SK-N-SH (cell line): ENCODE measurements around the gene PIGN.

ENCODE experiments used
- EP300 ChIP-seq, 2 experiments: IDR thresholded peaks; 2 replicates each; pipeline versions ENCODE4 v1.4.0 to v1.6.1; 2012; ENCODE audit warnings: borderline replicate concordance in 1 of 2, low read depth in 1 of 2, low read length in 1 of 2
- FOXJ3 ChIP-seq: sonication (generic); formaldehyde crosslinking; IDR thresholded peaks from 2 replicates; pipeline ENCODE4 v1.5.1; 2020; ENCODE audit warnings: mild to moderate bottlenecking, missing genetic modification reagents
- GABPA ChIP-seq: IDR thresholded peaks from 2 replicates; pipeline ENCODE4 v1.4.0; 2012; ENCODE audit warnings: low read depth, mild to moderate bottlenecking
- MXI1 ChIP-seq: IDR thresholded peaks from 2 replicates; pipeline ENCODE4 v1.6.1; 2012; ENCODE audit warnings: mild to moderate bottlenecking, low read depth, low read length, improper control_type of control experiment
- RAD21 ChIP-seq: IDR thresholded peaks from 2 replicates; pipeline ENCODE4 v1.6.1; 2012; ENCODE audit warnings: mild to moderate bottlenecking, low read length
- TCF12 ChIP-seq: IDR thresholded peaks from 2 replicates; pipeline ENCODE4 v1.4.0; 2012
- YY1 ChIP-seq: IDR thresholded peaks from 2 replicates; pipeline ENCODE4 v1.4.0; 2012; ENCODE audit warnings: low read depth, mild to moderate bottlenecking
- TF ChIP-seq, protein P1 (sequence below): fragments of 200-600 bp; sonication (generic); IDR thresholded peaks from 2 replicates; pipeline ENCODE4 v1.6.1; 2017; ENCODE audit warnings: antibody characterized with exemption, mild to moderate bottlenecking, moderate library complexity
- TF ChIP-seq, protein P2 (sequence below): IDR thresholded peaks from 2 replicates; pipeline ENCODE4 v1.6.1; 2012; ENCODE audit warnings: mild to moderate bottlenecking, low read depth, low read length, moderate library complexity
- TF ChIP-seq, protein P3 (sequence below): IDR thresholded peaks from 2 replicates; pipeline ENCODE4 v1.4.0; 2012; ENCODE audit warnings: low read depth, borderline replicate concordance

DNA sequence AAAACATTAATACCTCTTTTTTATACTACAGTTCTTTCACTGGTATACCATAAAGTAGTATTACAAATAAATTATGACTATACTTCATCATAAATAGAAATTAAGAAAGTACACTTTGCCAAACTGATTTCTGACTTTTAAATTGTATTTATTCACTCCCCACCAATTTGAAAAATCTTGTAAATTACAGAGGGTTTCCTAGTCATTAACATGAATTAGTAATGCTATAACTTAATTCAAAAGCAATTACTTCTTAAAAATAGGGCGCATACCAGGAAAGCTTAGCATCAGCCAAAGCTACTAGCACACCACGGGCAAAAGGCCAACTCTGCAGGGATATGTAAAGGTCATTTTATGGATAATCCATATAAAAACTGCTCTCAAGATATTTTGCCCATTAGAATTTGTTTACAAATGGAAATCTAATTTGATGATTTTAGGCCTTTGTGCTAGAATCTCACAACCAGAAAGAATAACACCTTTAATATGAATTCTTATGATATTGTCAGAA, 142.3 kb downstream of the PIGN start:
- TF ChIP-seq, protein P1, sequence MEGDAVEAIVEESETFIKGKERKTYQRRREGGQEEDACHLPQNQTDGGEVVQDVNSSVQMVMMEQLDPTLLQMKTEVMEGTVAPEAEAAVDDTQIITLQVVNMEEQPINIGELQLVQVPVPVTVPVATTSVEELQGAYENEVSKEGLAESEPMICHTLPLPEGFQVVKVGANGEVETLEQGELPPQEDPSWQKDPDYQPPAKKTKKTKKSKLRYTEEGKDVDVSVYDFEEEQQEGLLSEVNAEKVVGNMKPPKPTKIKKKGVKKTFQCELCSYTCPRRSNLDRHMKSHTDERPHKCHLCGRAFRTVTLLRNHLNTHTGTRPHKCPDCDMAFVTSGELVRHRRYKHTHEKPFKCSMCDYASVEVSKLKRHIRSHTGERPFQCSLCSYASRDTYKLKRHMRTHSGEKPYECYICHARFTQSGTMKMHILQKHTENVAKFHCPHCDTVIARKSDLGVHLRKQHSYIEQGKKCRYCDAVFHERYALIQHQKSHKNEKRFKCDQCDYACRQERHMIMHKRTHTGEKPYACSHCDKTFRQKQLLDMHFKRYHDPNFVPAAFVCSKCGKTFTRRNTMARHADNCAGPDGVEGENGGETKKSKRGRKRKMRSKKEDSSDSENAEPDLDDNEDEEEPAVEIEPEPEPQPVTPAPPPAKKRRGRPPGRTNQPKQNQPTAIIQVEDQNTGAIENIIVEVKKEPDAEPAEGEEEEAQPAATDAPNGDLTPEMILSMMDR, result no peak
- TF ChIP-seq, protein P2, sequence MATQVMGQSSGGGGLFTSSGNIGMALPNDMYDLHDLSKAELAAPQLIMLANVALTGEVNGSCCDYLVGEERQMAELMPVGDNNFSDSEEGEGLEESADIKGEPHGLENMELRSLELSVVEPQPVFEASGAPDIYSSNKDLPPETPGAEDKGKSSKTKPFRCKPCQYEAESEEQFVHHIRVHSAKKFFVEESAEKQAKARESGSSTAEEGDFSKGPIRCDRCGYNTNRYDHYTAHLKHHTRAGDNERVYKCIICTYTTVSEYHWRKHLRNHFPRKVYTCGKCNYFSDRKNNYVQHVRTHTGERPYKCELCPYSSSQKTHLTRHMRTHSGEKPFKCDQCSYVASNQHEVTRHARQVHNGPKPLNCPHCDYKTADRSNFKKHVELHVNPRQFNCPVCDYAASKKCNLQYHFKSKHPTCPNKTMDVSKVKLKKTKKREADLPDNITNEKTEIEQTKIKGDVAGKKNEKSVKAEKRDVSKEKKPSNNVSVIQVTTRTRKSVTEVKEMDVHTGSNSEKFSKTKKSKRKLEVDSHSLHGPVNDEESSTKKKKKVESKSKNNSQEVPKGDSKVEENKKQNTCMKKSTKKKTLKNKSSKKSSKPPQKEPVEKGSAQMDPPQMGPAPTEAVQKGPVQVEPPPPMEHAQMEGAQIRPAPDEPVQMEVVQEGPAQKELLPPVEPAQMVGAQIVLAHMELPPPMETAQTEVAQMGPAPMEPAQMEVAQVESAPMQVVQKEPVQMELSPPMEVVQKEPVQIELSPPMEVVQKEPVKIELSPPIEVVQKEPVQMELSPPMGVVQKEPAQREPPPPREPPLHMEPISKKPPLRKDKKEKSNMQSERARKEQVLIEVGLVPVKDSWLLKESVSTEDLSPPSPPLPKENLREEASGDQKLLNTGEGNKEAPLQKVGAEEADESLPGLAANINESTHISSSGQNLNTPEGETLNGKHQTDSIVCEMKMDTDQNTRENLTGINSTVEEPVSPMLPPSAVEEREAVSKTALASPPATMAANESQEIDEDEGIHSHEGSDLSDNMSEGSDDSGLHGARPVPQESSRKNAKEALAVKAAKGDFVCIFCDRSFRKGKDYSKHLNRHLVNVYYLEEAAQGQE, result no peak
- TF ChIP-seq YY1 (no peak), EP300 (IDR thresholded peaks at IDR 0.05; ENCODE audit: borderline replicate concordance in 1 of 2, low read depth in 1 of 2, low read length in 1 of 2) (no peak), FOXJ3 (no peak), MXI1 (no peak), RAD21 (no peak), GABPA (no peak), TCF12 (no peak)
- TF ChIP-seq, protein P3, sequence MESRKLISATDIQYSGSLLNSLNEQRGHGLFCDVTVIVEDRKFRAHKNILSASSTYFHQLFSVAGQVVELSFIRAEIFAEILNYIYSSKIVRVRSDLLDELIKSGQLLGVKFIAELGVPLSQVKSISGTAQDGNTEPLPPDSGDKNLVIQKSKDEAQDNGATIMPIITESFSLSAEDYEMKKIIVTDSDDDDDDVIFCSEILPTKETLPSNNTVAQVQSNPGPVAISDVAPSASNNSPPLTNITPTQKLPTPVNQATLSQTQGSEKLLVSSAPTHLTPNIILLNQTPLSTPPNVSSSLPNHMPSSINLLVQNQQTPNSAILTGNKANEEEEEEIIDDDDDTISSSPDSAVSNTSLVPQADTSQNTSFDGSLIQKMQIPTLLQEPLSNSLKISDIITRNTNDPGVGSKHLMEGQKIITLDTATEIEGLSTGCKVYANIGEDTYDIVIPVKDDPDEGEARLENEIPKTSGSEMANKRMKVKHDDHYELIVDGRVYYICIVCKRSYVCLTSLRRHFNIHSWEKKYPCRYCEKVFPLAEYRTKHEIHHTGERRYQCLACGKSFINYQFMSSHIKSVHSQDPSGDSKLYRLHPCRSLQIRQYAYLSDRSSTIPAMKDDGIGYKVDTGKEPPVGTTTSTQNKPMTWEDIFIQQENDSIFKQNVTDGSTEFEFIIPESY, result no peak
